Neural progenitor cell (in vitro differentiated cells): ENCODE results near the gene CDH9.

Source experiments
- EZH2 ChIP-seq: fragments of 200-600 bp; sonication (generic); IDR thresholded peaks from 2 replicates; pipeline ENCODE4 v1.6.1; 2017; ENCODE audit warnings: antibody characterized with exemption, mild to moderate bottlenecking, moderate library complexity
- EZH2phosphoT487 ChIP-seq: fragments of 200-600 bp; sonication (generic); IDR thresholded peaks from 2 replicates; pipeline ENCODE4 v1.6.1; 2017; ENCODE audit warnings: antibody characterized with exemption
- TF ChIP-seq, protein P1 (sequence below): fragments of 200-600 bp; sonication (generic); IDR thresholded peaks from 2 replicates; pipeline ENCODE4 v1.5.1; 2017; ENCODE audit warnings: antibody characterized with exemption, mild to moderate bottlenecking

DNA sequence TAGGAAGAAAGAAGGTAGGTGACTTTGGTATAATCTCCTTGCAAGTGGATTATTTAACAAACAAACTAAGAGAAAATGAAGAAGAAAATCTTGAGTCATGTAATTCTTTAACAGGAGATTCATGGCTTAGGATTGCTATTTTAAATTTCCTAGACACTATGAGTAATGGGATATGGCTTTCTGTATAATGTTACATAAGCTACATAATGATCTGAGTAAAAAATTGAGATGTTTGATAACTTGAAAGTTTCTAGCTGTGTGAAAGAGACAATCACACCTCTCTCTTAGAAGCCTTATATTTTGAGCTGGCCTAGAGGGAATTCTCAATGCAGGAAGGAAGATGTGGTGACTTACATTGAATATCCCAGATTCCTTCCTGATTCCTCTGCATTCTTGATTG lies 92.5 kb downstream of the CDH9 start:
- TF ChIP-seq, protein P1, sequence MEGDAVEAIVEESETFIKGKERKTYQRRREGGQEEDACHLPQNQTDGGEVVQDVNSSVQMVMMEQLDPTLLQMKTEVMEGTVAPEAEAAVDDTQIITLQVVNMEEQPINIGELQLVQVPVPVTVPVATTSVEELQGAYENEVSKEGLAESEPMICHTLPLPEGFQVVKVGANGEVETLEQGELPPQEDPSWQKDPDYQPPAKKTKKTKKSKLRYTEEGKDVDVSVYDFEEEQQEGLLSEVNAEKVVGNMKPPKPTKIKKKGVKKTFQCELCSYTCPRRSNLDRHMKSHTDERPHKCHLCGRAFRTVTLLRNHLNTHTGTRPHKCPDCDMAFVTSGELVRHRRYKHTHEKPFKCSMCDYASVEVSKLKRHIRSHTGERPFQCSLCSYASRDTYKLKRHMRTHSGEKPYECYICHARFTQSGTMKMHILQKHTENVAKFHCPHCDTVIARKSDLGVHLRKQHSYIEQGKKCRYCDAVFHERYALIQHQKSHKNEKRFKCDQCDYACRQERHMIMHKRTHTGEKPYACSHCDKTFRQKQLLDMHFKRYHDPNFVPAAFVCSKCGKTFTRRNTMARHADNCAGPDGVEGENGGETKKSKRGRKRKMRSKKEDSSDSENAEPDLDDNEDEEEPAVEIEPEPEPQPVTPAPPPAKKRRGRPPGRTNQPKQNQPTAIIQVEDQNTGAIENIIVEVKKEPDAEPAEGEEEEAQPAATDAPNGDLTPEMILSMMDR = no peak
- TF ChIP-seq EZH2 = no peak
- no peak for TF ChIP-seq EZH2phosphoT487
